AG04450 (cell line): ENCODE data around the gene ANKRD62. TPM values are rescaled to one million over a fixed set of nuclear protein-coding genes. Genes with fewer than 3 reads are reported as not detected.

Experiments used
- CTCF ChIA-PET: fragments of 300-600, 350-600 bp; formaldehyde crosslinking; extraction: SDS; loops from one replicate; lab custom pipeline; 2022; ENCODE audit warnings: antibody characterized with exemption, inconsistent platforms; lab: Charles Lee
- POLR2A ChIA-PET: fragments of 350-600 bp; formaldehyde crosslinking; extraction: SDS; loops from one replicate; lab custom pipeline; 2021; ENCODE audit warnings: antibody characterized with exemption, inconsistent platforms; lab: Yijun Ruan, JAX
- DNase-seq: peaks from one replicate; pipeline ENCODE4 v3.0.0-alpha.2; 2011; ENCODE audit warnings: low read depth, low spot score
- H3K27ac ChIP-seq: one replicate; pipeline ENCODE4 v1.5.1; 2012; ENCODE audit warnings: low read depth, low read length, control low read depth
- H3K27me3 ChIP-seq: one replicate; pipeline ENCODE4 v1.6.0; 2012; ENCODE audit warnings: low read length; ENCODE audit not compliant: control insufficient read depth, insufficient read depth
- H3K4me3 ChIP-seq: 2 replicates; pipeline ENCODE4 v1.5.1; 2011; ENCODE audit warnings: mild to moderate bottlenecking, low read depth, low read length, control low read depth
- H3K9me3 ChIP-seq: 2 replicates; pipeline ENCODE4 v1.5.1; 2012; ENCODE audit warnings: low read length; ENCODE audit not compliant: control insufficient read depth, insufficient read depth
- polyA plus RNA-seq: library from polyadenylated mRNA; depleted of rRNA; stranded (reverse); fragments of >200 nt; gene quantifications from 2 replicates; pipeline ENCODE4 v1.2.3, GENCODE V29; 2011
- TF ChIP-seq, protein P1 (sequence below): IDR thresholded peaks from 2 replicates; pipeline ENCODE4 v1.5.1; 2011; ENCODE audit warnings: low read depth, low read length, control low read depth, inconsistent platforms

ANKRD62 gene
- polyA plus RNA-seq, 1 experiment, result not detected

DNA sequence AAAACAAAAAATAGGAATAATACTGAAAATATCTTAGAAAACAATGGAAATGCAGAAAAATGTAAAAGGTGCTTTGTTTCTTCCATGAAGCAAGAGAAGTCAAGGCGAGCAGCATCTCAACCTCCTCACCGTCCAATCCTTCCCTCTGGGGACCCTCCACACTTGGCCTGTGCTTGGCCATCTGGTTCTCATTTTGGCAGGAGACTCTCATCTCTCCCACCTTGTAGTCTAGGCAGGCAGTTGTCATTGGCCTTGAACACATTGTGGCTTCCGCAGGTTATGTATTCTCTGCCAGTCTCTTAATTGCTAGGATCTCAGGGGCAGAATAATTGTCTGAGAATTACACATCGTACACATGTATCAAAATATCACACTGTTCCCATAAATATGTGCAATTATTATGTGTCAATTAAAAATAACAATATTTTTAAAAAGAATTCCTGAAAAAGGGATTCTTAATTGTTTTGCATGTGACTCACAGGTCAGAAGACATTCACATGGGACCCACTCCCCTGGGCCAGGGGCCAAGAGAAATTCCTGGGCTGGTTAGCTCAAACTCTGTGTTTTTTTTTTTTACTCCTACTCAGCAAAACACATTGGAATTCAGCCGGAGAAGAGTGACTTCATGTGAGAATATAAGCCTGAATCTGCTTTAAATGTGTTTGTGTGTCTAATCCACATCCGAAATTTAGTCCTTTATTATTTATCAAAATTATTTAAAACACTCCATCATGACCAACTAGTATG is 14.0 kb upstream of the ANKRD62 start:
- DNase-seq, result no peak
- ChIA-PET CTCF (no interaction called here), POLR2A (no interaction called here)
- H3K4me3 ChIP-seq, result no peak overlapping the region
- no peaks in the 10 kb centered on the region for H3K27me3 ChIP-seq
- no peak overlapping the region for H3K27ac ChIP-seq
- TF ChIP-seq, protein P1, sequence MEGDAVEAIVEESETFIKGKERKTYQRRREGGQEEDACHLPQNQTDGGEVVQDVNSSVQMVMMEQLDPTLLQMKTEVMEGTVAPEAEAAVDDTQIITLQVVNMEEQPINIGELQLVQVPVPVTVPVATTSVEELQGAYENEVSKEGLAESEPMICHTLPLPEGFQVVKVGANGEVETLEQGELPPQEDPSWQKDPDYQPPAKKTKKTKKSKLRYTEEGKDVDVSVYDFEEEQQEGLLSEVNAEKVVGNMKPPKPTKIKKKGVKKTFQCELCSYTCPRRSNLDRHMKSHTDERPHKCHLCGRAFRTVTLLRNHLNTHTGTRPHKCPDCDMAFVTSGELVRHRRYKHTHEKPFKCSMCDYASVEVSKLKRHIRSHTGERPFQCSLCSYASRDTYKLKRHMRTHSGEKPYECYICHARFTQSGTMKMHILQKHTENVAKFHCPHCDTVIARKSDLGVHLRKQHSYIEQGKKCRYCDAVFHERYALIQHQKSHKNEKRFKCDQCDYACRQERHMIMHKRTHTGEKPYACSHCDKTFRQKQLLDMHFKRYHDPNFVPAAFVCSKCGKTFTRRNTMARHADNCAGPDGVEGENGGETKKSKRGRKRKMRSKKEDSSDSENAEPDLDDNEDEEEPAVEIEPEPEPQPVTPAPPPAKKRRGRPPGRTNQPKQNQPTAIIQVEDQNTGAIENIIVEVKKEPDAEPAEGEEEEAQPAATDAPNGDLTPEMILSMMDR, result no peak
- no peaks in the 10 kb centered on the region for H3K9me3 ChIP-seq

DNA sequence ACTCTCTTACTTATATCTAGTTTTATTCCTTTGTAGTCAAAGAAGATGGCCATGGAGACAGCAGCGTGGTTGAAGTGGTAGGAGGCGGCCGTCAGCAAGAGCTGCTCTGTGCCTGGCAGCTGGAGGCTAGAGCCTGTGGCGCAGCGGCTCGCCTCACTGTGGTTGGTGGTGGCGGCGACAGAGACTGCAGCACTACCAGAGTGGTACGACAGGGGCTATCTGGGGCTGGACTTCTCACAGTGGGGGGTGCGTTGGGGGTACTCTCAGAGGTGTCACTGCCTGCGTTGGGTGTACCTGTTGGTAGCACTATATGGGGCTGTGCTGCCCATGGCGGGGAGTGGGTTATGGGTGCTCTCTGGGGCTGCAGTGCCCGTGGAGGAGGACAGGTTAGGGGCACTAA is 8.5 kb upstream of the ANKRD62 start:
- CTCF ChIA-PET, result no interaction called here
- POLR2A ChIA-PET, result no interaction called here
- Histone ChIP-seq H3K4me3 (no peak overlapping the region), H3K9me3 (no peaks in the 10 kb centered on the region; the same call in 1 of the 2 replicates), H3K27ac (no peak overlapping the region), H3K27me3 (no peaks in the 10 kb centered on the region)
- TF ChIP-seq, protein P1, result no peak
- no peak for DNase-seq

DNA sequence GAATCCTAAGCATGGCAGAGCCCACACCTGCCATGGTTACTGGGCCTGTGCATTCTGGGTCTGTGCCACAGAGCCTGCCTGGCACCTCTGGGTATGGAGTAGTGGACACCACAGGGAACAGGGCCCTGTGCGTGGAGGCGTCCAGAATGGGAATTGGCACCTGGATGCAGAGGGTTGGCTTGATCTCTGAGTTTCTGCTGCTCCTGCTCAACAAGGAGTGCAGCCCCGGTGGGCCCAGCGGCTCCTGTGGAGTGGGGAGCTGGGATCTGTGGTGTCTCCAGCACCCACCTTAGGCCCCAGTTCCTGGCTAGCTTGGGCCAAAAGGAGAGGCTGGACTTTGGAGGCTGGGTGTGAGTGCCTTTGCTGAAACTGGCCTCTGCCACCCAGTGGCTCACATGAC is 7.9 kb upstream of the ANKRD62 start:
- H3K4me3 ChIP-seq, result no peak overlapping the region
- no peaks in the 10 kb centered on the region; the same call in 1 of the 2 replicates for H3K9me3 ChIP-seq
- ChIA-PET CTCF (no interaction called here), POLR2A (no interaction called here)
- no peak for DNase-seq
- no peaks in the 10 kb centered on the region for H3K27me3 ChIP-seq
- TF ChIP-seq, protein P1, result no peak
- H3K27ac ChIP-seq, result no peak overlapping the region

DNA sequence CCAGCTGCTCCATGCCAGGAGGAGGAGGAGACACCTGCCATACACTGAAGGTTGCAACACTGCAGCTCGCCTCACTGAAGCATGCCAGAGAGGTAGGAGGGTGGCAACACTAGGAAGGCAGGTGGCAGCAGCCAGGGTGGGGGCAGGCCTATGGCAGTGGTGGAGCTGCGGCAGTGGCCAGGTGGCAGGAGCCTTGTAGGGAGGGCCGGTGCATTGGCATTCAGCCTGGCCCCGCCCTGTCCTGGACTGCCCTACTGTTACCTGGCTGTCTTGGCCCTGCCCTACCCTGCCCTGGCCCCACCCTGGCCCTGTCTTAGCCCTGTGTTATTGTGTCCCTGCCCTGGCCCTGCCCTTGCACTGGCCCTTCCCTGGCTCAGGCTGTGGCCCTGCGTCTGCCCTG is 7.4 kb upstream of the ANKRD62 start:
- CTCF ChIA-PET, result no interaction called here
- POLR2A ChIA-PET, result no interaction called here
- no peak overlapping the region for H3K27ac ChIP-seq
- TF ChIP-seq, protein P1, result no peak
- DNase-seq, result no peak
- no peaks in the 10 kb centered on the region; the same call in 1 of the 2 replicates for H3K9me3 ChIP-seq
- no peak overlapping the region for H3K4me3 ChIP-seq
- no peaks in the 10 kb centered on the region for H3K27me3 ChIP-seq

GRCh38 chr18:12086677-12087470 is 6.8 kb upstream of the ANKRD62 start:
- POLR2A ChIA-PET, result no interaction called here
- H3K27ac ChIP-seq, result no peak overlapping the region
- CTCF ChIA-PET, result no interaction called here
- no peak for DNase-seq
- no peaks in the 10 kb centered on the region; the same call in 1 of the 2 replicates for H3K9me3 ChIP-seq
- H3K27me3 ChIP-seq, result no peaks in the 10 kb centered on the region
- TF ChIP-seq, protein P1, result no peak
- no peak overlapping the region for H3K4me3 ChIP-seq
